PC-9 (cell line): ENCODE data around the gene ZCCHC7.

Source experiments
- EZH2 ChIP-seq: fragments of 200-600 bp; sonication (generic); IDR thresholded peaks from 2 replicates; pipeline ENCODE4 v1.8.0; 2017; ENCODE audit warnings: antibody characterized with exemption, low read depth
- TF ChIP-seq, protein P1 (sequence below): fragments of 200-600 bp; sonication (generic); conservative IDR thresholded peaks from 2 replicates; pipeline ENCODE4 v1.6.1; 2017; ENCODE audit warnings: mixed run types, antibody characterized with exemption, mild to moderate bottlenecking, moderate library complexity

DNA sequence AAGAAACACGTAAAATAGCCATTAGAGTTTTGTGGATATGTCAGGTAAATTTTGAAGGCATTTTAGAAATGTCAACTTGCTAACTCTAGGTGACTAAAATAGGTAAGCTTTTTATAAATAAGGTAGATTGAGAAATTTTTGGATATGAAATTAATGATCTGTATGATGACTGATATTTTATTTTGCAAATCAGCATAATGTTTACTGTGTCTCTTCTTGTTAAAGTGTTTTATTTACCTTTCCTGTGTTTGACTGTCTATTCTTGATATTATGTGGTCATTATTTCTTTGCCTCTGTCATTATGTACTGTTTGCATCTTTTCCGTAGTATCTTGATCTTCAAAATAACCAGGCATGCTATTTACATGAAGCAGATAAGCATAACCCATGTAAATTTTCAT lies 58.4 kb downstream of the ZCCHC7 start:
- TF ChIP-seq, protein P1, sequence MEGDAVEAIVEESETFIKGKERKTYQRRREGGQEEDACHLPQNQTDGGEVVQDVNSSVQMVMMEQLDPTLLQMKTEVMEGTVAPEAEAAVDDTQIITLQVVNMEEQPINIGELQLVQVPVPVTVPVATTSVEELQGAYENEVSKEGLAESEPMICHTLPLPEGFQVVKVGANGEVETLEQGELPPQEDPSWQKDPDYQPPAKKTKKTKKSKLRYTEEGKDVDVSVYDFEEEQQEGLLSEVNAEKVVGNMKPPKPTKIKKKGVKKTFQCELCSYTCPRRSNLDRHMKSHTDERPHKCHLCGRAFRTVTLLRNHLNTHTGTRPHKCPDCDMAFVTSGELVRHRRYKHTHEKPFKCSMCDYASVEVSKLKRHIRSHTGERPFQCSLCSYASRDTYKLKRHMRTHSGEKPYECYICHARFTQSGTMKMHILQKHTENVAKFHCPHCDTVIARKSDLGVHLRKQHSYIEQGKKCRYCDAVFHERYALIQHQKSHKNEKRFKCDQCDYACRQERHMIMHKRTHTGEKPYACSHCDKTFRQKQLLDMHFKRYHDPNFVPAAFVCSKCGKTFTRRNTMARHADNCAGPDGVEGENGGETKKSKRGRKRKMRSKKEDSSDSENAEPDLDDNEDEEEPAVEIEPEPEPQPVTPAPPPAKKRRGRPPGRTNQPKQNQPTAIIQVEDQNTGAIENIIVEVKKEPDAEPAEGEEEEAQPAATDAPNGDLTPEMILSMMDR = no peak
- no peak for TF ChIP-seq EZH2
